ENCODE results near the gene MYH16.
"Not testable (repeated sequence)": the region's sequence is repeated elsewhere in the genome, so short reads cannot be mapped to it uniquely, and the experiment has no call there.

- TF ChIP-seq EZH2phosphoT487 (IDR thresholded peaks at IDR 0.05; ENCODE audit: borderline replicate concordance, low read depth, low read length): not testable (repeated sequence)
- TF ChIP-seq, protein P1, sequence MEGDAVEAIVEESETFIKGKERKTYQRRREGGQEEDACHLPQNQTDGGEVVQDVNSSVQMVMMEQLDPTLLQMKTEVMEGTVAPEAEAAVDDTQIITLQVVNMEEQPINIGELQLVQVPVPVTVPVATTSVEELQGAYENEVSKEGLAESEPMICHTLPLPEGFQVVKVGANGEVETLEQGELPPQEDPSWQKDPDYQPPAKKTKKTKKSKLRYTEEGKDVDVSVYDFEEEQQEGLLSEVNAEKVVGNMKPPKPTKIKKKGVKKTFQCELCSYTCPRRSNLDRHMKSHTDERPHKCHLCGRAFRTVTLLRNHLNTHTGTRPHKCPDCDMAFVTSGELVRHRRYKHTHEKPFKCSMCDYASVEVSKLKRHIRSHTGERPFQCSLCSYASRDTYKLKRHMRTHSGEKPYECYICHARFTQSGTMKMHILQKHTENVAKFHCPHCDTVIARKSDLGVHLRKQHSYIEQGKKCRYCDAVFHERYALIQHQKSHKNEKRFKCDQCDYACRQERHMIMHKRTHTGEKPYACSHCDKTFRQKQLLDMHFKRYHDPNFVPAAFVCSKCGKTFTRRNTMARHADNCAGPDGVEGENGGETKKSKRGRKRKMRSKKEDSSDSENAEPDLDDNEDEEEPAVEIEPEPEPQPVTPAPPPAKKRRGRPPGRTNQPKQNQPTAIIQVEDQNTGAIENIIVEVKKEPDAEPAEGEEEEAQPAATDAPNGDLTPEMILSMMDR (conservative IDR thresholded peaks at IDR 0.05; ENCODE audit: low read length): not testable (repeated sequence)
Measured at GRCh38 chr7:99322659-99323058, 50.0 kb downstream of the MYH16 start.
